GM21515 (cell line): ENCODE results near the gene KIAA1671.

Experiments
- ATAC-seq: cut with Tn5 transposase; IDR thresholded peaks from one replicate; pipeline ENCODE4 v1.9.1; 2021; ENCODE audit not compliant: unreplicated experiment

KIAA1671 gene

DNA sequence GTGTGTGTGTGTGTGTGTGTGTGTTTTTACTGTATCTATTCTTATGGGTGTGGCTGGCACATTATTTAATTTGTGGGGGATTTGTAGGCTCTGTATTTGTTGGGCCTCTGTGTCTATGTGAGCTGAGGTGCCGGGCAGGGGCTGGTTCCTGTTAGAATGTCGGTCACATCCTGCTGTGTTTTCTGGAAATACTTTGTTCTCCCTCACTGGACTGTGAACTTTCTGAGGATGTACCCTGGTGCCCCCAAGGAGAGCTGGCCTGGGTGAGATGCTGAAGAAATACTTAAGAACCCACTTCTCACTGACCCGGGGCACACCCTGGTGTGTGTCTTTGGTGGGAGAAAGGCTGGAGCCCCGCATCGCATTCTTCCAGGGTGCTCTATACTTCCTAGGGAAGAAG, 28.6 kb downstream of the KIAA1671 start:
- no peak for ATAC-seq

- no peak for ATAC-seq
Observed at GRCh38 chr22:24981656-24982055, 29.1 kb downstream of the KIAA1671 start.

DNA sequence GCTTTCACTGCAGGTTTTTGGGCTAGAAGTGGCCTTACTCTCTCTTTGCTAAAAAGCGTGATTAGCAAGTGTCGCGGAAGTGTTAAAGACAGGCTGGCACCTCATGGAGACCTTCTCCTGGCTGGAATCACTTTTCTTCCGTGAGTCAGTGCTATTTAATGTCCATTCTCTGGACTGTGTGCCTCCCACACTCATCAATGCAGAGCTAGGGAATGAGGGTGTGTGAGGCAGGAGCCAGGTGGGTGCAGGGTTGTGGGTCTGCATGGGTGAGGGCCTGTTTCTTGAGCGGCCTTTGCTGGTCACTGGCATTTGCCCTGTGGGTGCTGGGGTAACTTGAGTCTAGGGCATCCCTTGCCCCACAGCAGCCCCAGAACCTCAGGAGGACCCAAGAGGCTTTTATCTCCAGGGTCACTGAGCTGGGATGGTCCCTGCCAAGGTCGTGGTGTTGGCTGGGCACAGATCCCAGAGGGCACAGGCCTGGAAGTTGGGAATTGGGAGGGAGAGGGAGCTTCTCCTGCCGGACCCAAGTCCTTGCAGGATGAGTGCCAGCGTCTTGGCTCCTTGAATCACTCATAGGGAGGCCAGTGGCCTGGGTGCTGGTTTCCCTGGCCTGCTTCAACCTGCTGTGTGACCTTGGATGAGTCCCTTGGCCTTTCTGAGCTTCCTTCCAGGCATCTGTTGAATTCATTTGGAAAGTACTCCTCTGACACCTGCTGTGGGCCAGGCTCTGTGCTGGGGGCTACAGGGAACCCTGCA, 30.0 kb downstream of the KIAA1671 start:
- ATAC-seq, result no peak

DNA sequence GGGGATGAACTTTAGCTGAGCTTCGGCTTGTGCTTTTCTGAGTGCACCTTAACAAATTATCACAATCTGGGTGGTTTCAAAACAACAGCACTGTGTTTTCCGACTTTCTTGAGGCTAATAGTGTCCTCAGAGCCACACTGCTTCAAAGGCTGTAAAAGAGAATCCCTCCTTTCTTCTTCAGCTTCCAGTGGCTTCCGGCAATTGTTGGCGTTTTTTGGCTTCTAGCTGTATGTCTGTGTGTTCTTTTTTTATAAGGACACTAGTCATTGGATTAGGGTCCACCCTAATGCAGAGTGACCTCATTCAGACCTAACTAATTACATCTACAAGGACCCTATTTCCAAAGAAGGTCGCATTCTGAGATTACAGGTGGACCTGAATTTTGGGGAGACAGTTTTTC, 30.6 kb downstream of the KIAA1671 start:
- no peak for ATAC-seq

- ATAC-seq, result no peak
Observed at GRCh38 chr22:24984122-24984521, 31.6 kb downstream of the KIAA1671 start.

DNA sequence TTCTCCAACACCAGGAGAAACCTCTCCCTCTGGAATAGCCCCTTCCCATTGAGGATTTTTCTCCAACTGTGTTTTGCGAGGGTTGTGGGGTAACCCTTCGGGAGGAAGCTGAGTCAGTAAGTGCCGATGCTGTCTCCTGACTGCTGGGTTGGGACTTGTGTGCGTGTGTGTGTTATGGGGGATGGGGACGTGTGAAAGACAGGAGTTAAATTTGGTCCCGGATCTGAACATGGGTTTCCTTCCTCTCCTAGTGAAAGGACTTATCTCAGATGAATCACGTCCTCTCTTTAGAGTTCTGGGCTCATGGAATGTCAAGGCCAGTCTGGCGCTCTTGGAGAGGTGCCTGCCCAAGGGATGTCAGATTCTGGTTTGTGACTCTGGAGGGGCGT, 33.3 kb downstream of the KIAA1671 start:
- ATAC-seq, result no peak

GRCh38 chr22:24986816-24987215, 34.3 kb downstream of the KIAA1671 start:
- no peak for ATAC-seq

DNA sequence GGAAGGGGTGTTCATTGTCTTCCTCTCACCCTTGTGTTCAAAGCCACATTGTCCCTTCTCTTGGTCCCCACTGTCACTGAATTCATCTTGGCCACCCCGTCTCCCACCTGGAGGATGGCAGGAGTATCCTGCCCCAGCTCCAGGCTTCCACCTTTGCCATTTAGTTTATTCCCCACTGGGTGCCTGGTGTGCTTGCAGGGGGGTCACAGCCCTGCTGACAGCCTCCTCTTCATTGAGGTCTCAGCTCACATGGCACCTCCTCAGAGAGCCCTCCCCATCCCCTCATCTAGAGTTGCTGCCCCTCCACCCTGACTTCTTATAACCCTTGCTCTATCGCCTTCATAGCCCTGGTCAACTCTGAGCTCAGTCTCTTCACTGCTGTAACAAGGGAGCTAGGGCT, 36.6 kb downstream of the KIAA1671 start:
- ATAC-seq, result no peak

DNA sequence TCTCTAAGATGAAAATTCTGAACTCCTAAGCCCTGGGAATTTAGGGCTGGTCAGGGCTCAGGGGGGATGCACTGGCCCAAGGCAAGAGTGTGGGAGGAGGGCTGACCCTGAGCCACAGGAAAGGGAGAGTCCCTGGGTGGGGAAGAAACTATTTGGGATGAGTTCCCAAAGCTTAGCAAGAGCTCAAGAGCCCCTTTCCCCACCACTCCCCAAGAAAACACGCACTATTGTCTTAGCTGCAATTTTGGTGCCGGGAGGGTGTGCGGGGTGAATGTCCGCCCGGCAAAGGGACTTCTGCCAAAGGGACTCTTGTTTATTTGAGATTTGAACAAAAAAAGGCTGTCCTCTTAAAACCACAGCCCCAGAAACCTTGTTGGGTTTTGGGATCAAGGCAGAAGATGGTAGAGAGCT, 37.0 kb downstream of the KIAA1671 start:
- no peak for ATAC-seq

GRCh38 chr22:24990344-24990905, 37.9 kb downstream of the KIAA1671 start:
- ATAC-seq, result no peak

- no peak for ATAC-seq
Observed at GRCh38 chr22:24992946-24993345, 40.4 kb downstream of the KIAA1671 start.

DNA sequence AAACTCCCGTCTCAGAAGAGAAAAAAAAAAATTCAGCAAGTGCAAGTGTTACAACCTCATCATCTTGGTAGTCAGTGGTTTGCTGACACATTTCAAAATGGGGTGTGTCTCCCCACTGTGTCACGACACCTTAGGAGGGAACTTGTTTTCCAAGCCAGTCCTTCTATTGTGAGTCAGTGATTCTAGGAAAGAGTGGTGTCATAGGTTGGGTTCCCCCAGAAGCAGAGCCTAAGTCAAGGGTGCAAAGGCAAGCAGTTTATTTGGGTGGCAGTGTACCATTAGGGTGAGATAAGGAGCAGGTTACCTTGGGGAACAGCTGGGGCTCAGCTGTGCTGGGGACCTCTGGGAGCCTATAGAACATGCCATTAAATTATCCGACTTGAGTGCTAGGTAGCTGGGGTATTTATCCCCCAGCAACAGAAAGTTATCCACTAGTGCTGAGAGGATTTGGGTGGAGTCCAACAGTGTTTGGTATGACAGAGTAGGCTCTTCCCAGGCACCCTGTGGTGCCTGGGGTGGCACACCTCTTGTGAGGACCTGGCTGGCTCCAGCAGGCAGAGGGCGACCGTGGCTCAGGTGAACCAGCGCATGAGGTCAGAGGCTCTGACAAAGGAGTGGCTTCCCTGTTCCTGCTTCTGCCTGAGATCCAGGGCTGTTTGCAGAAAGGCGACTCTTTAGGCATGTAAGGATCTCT, 41.7 kb downstream of the KIAA1671 start:
- ATAC-seq, result no peak

GRCh38 chr22:24995649-24996180, 43.2 kb downstream of the KIAA1671 start:
- no peak for ATAC-seq

- no peak for ATAC-seq
Observed at GRCh38 chr22:24996420-24996952, 44.0 kb downstream of the KIAA1671 start.

DNA sequence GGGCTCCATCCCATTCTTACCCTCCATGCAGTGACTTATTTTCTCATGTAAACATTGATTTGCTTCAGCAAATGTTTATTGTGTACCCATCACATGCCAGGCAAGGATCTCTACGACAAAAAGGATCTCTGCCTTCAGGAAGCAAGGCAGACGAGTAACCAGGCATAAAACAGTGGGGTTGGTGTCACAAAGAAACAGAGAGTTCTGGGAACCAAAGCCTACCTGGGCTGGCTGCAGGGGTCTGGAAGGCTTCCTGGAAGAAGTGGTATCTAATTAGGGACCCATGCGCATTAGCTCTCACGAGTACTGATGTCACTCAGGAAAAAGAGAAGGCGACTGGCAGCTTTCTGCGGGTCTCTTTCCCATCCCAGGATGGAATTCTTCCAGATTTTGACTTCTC, 44.5 kb downstream of the KIAA1671 start:
- no peak for ATAC-seq

DNA sequence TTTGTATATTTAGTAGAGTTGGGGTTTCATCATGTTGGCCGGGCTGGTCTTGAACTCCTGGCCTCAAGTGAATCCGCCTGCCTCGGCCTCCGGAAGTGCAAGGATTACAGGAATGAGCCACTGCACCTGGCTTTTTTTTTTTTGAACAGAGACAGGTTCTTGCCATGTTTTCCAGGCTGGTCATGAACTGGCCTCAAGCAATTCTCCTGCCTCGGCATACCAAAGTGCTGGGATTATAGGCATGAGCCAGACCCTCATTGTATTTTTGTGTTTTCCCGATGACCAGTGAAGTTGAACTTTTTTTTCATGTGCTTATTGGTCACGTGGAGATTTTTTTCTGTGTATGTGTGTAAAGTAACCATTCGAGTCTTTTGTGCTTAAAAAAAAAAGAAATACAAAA, 48.2 kb downstream of the KIAA1671 start:
- no peak for ATAC-seq

DNA sequence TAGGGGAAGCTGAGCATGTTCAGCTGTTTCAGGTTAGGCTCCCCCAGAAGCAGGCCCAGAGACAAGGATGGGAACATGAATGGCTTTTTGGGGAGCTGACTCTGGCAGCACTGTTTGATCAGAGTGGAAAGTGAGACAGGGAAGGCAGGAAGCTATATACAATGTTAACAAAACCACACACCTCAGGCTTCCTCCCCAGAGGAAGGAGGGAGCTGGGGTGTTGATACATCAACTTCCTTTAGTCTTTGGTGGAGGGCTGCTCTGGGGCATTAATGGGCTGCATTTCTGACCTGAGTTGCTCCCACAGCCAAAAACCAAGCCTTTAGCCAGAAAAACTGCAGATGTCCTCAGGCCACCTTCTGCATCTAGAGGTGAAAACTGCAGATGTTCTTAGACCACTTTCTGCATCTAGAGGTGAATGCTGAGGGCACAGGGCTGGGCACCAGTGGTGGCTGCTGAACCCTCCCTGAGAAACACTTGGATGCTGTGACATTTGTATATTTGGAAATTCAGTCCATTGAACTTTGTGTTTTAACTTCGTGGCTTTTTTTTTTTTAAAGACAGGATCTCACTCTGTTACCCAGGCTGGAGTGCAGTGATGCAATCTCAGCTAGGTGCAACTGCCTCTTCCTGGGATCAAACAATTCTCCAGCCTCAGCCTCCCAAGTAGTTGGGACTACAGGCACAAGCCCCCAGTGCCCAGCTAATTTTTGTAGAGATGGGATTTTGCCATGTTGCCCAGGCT, 49.9 kb downstream of the KIAA1671 start:
- no peak for ATAC-seq

- ATAC-seq, result no peak
Observed at GRCh38 chr22:25006354-25006753, 53.8 kb downstream of the KIAA1671 start.

DNA sequence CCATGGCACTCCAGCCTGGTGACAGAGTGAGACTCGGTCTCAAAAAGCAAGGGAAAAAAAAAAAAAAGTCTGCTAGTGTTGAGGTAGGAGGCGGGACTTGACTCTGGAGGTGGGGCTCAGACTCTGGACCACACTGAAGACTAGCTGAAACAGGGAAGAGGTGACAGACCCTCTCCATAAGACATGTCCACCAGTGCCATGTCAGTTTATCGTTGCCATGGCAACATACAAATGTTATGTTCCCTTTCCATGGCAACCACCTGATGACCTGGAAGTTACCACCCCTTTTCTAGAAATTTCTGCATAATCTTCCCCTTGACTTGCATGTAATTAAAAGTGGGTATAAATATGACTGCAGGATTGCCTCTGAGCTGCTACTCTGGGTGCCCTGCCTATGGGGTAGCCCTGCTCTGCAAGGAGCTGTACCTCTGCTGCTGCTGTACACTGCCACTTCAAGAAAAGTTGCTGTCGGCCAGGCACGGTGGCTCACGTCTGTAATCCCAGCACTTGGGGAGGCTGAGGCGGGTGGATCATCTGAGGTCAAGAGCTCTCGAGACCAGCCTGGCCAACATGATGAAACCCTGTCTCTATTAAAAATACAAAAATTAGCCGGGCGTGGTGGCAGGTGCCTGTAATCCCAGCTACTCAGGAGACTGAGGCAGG, 55.1 kb downstream of the KIAA1671 start:
- no peak for ATAC-seq

DNA sequence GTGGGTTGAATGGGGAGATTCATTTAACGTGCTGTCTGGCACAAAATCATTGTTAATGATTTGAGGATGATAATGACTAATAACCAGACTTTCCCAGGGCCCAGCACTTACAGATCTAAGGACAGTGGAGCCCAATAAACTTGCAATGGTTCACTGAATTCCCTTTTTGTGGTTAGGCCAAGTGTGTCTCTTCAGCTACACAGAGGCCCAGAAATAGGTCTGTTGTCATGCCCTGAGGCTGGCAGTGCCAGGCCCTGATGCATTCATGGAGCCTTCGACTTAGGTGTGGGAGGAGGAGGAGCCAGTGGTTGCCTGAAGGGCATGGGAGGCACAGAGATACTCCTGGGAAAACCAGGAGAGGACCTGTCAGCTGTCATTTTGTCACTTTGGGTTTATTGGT, 56.1 kb downstream of the KIAA1671 start:
- ATAC-seq, result no peak

DNA sequence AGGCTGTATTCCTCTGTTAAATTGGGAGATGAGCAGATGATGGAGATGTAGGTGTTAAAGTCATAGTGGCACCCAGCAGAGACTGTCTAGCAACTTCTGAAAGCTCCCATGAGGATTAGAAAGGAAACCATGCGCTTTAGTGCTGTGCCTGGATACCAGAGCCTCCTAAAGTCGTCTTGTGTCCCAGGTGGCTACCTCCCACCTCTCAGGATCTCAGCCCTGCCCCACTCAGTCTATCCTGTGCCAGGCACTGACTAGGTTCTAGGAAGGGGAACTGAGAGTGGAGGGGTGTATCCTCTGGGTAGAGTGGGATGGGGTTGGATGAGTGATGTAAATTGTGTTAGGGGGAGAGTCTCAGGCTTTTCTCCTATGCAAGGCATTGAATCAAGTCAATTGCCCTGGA, 60.2 kb downstream of the KIAA1671 start:
- no peak for ATAC-seq
